Caco-2 (cell line): ENCODE results near the gene GNG7. TPM values are rescaled to one million over a fixed set of nuclear protein-coding genes. Genes with fewer than 3 reads are reported as not detected.

Source experiments
- BruUV-seq: library from RNA; stranded (reverse); fragments of 400-500 nt; replicated peaks from 2 replicates; lab custom pipeline; 2021; lab: Mats Ljungman, UMichigan
- CTCF ChIA-PET: fragments of 300-600 bp; sonication (Branson Sonifier 250); formaldehyde crosslinking; loops from one replicate; lab custom pipeline; 2022; ENCODE audit warnings: antibody characterized with exemption; lab: Charles Lee
- POLR2A ChIA-PET: fragments of 300-600 bp; sonication (Branson Sonifier 250); formaldehyde crosslinking; loops from one replicate; lab custom pipeline; 2022; ENCODE audit warnings: antibody characterized with exemption; lab: Charles Lee
- DNase-seq, 2 experiments: peaks; one replicate each; pipeline versions ENCODE4 v3.0.0 to v3.0.0-alpha.2; 2020 to 2022
- H3K27me3 ChIP-seq: replicated peaks from 2 replicates; pipeline ENCODE4 v1.6.0; 2011; ENCODE audit warnings: low read length; ENCODE audit not compliant: control insufficient read depth, insufficient read depth
- H3K36me3 ChIP-seq: 2 replicates; pipeline ENCODE4 v1.5.1; 2011; ENCODE audit warnings: low read length; ENCODE audit not compliant: control insufficient read depth, insufficient read depth
- H3K4me1 ChIP-seq: fragments of 250-450 bp; sonication (Bioruptor Pico); 2 replicates; pipeline ENCODE4 v1.5.1; 2020; ENCODE audit warnings: mild to moderate bottlenecking
- H3K4me3 ChIP-seq: 2 replicates; pipeline ENCODE4 v1.5.1; 2011; ENCODE audit warnings: low read depth, mild to moderate bottlenecking, control low read depth, low read length
- H3K9me3 ChIP-seq: fragments of 250-450 bp; sonication (Bioruptor Pico); 2 replicates; pipeline ENCODE4 v1.5.1; 2020; ENCODE audit warnings: mild to moderate bottlenecking, moderate library complexity
- H3K27ac Mint-ChIP-seq: one replicate; pipeline ENCODE4 v1.8.0; 2022; ENCODE audit warnings: mixed read lengths; ENCODE audit not compliant: unreplicated experiment
- H3K27me3 Mint-ChIP-seq: one replicate; pipeline ENCODE4 v1.8.0; 2022; ENCODE audit warnings: mixed read lengths; ENCODE audit not compliant: insufficient read depth, unreplicated experiment
- H3K36me3 Mint-ChIP-seq: one replicate; pipeline ENCODE4 v1.8.0; 2022; ENCODE audit warnings: mild to moderate bottlenecking, mixed read lengths; ENCODE audit not compliant: insufficient read depth, unreplicated experiment
- H3K4me1 Mint-ChIP-seq: one replicate; pipeline ENCODE4 v1.8.0; 2022; ENCODE audit warnings: low read depth, mixed read lengths; ENCODE audit not compliant: unreplicated experiment
- H3K4me3 Mint-ChIP-seq: one replicate; pipeline ENCODE4 v1.8.0; 2022; ENCODE audit warnings: mild to moderate bottlenecking, moderate library complexity, mixed read lengths; ENCODE audit not compliant: unreplicated experiment
- H3K9me3 Mint-ChIP-seq: one replicate; pipeline ENCODE4 v1.8.0; 2022; ENCODE audit warnings: mixed read lengths; ENCODE audit not compliant: unreplicated experiment
- intact Hi-C: fragments of 100-400 bp; cut with micrococcal nuclease; formaldehyde crosslinking; loops from one replicate; pipeline ENCODE4 v1.10.0; 2022; ENCODE audit not compliant: unreplicated experiment
- total RNA-seq: library from RNA; stranded (reverse); gene quantifications from 2 replicates; pipeline ENCODE4 v1.2.3, GENCODE V29; 2022
- TF ChIP-seq, protein P1 (sequence below), 2 experiments: fragments of 200-600 bp in 1 of 2; IDR thresholded peaks; 1 replicate in 1 of 2; 2 replicates in 1 of 2; pipeline versions ENCODE4 v1.5.1 to v1.8.0; 2011 to 2022; ENCODE audit warnings: antibody characterized with exemption in 1 of 2, control low read depth in 1 of 2, inconsistent platforms in 1 of 2, low read depth in 1 of 2, low read length in 1 of 2, mild to moderate bottlenecking in 1 of 2, moderate library complexity in 1 of 2; ENCODE audit not compliant: insufficient read depth in 1 of 2, severe bottlenecking in 1 of 2, unreplicated experiment in 1 of 2

Gene GNG7
- total RNA-seq, 1 experiment from 2014 or later, result 0.43 TPM

DNA sequence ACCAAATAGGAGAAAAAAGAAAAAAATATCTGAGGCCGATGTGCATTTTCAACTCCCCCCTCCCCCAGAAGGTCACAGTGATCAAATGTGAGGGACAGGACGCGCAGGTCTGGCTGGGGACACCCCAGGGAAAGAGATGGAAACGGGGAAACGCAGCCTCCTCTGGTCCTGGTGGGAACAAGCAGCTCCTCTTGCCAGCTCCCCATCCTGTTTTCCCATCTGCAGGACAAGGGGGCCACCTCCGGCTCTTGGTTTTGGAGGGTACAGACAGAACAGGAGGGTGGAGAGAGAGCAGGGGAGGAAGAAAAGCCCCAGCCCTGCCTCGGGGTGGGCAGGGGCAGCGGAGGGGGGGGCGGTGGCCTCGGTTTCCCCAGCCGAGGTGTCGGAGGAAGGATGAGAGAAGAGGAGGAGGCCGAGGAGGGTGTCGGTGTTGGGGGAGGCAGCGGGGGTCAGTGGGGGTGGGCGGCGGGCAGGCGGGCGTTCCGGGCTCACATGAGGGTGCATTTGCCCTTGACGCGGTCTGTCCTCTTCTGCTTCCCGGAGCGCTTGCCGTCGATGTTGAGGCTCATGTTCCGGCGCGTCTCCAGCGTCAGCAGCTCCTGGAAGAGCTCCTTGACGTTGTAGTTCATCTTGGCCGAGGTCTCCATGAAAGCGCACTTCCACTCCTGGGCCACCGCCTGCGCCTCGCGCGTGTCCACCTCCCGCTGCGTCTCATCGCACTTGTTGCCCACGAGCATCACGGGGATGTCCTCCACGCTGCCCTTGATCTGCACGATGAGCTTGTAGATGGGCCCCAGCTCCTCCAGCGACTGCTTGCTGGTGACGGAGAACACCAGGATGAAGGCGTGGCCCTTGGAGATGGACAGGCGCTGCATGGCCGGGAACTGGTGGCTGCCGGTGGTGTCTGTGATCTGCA lies 14.5 kb upstream of the GNG7 start:
- no TSS peak for BruUV-seq
- ChIA-PET CTCF (interaction anchor here (0.6 kb wide), 2 partner anchors 343 to 1179 kb away, joined by 5 to 10 read pairs; no protein-coding TSS in a partner anchor), POLR2A (no interaction called here)
- Histone ChIP-seq H3K27me3 (no peaks in the 10 kb centered on the region), H3K9me3 (peaks cover 6% of the 10 kb centered on the region; the same call in 1 of the 2 replicates), H3K4me1 (no peaks in the 10 kb centered on the region), H3K4me3 (no peak overlapping the region), H3K36me3 (no peaks in the 10 kb centered on the region)
- Mint-ChIP-seq H3K36me3 (no peaks in the 10 kb centered on the region), H3K4me3 (no peak overlapping the region), H3K4me1 (no peaks in the 10 kb centered on the region), H3K9me3 (no peaks in the 10 kb centered on the region), H3K27ac (no peak overlapping the region), H3K27me3 (peaks cover 4% of the 10 kb centered on the region)
- TF ChIP-seq, protein P1, sequence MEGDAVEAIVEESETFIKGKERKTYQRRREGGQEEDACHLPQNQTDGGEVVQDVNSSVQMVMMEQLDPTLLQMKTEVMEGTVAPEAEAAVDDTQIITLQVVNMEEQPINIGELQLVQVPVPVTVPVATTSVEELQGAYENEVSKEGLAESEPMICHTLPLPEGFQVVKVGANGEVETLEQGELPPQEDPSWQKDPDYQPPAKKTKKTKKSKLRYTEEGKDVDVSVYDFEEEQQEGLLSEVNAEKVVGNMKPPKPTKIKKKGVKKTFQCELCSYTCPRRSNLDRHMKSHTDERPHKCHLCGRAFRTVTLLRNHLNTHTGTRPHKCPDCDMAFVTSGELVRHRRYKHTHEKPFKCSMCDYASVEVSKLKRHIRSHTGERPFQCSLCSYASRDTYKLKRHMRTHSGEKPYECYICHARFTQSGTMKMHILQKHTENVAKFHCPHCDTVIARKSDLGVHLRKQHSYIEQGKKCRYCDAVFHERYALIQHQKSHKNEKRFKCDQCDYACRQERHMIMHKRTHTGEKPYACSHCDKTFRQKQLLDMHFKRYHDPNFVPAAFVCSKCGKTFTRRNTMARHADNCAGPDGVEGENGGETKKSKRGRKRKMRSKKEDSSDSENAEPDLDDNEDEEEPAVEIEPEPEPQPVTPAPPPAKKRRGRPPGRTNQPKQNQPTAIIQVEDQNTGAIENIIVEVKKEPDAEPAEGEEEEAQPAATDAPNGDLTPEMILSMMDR (IDR thresholded peaks at IDR 0.05; ENCODE audit: insufficient read depth in 1 of 2, low read depth in 1 of 2, low read length in 1 of 2, severe bottlenecking in 1 of 2, unreplicated experiment in 1 of 2), result no peak
- no peak for DNase-seq
- intact Hi-C loops, result no loop called here

DNA sequence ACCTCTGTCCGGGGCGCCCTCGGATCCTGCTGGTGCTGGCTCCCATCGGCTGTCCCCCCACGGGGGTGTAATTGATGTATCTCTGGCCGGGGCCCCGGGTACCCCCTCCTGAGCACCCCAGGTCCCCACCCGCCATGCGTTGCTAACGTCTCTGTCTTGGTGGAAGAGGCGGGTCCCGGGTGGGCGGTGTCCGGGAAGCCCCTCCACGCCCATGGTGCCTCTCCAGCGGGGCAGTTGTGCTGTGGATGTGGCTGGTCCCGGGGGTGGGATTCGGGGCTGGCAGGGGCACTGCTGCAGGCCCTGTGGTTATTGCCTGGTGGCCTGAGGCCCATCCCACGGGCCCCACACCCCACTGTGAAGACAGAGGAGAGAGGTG lies 13.8 kb upstream of the GNG7 start:
- peaks cover 6% of the 10 kb centered on the region; the same call in 1 of the 2 replicates for H3K9me3 ChIP-seq
- Mint-ChIP-seq H3K4me1 (no peaks in the 10 kb centered on the region), H3K27me3 (peaks cover 4% of the 10 kb centered on the region), H3K36me3 (no peaks in the 10 kb centered on the region), H3K4me3 (no peak overlapping the region), H3K9me3 (no peaks in the 10 kb centered on the region), H3K27ac (no peak overlapping the region)
- DNase-seq, result no peak
- POLR2A ChIA-PET, result no interaction called here
- H3K4me3 ChIP-seq, result no peak overlapping the region
- no TSS peak for BruUV-seq
- TF ChIP-seq, protein P1 (IDR thresholded peaks at IDR 0.05; ENCODE audit: insufficient read depth in 1 of 2, low read depth in 1 of 2, low read length in 1 of 2, severe bottlenecking in 1 of 2, unreplicated experiment in 1 of 2), result no peak
- intact Hi-C loops, result no loop called here
- H3K4me1 ChIP-seq, result no peaks in the 10 kb centered on the region
- CTCF ChIA-PET, result no interaction called here
- no peaks in the 10 kb centered on the region for H3K27me3 ChIP-seq
- no peaks in the 10 kb centered on the region for H3K36me3 ChIP-seq

DNA sequence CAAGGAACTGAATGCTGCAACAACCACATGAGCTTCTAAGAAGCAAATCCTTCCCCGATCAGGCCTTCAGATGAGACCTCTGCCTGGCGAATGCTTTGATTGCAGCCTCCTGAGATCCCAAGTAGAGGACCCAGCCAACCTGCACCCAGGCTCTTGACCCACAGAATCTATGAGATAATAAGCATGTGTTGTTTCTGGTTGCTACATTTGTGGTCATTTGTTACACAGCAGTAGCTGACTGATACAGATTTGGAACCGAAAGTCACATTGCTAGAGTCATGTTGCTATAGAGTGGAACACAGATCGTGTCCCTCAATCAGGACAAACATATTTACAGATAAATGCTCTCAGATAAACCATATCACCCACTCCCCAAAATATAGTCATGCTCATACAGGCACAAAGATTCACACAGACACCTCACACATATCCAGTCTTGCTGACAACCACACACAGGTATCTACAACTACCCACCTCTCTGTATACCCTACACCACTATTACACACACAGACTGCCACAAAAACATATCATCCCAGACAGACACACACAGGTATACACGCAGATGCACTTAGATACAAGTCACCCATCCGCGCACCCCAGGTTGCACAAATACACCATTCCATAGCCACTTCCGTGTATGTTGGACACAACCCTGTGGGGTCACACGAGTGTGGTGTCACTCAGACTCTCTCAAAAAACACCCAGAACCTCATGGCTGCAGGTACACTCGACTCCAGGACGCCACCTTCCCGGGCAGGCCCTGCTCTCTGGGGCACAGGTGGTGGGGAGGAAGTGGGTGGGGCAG lies 13.2 kb upstream of the GNG7 start:
- Mint-ChIP-seq H3K27ac (no peak overlapping the region), H3K4me3 (no peak overlapping the region), H3K27me3 (peaks cover 4% of the 10 kb centered on the region), H3K9me3 (no peaks in the 10 kb centered on the region), H3K36me3 (no peaks in the 10 kb centered on the region), H3K4me1 (no peaks in the 10 kb centered on the region)
- ChIA-PET POLR2A (no interaction called here), CTCF (no interaction called here)
- Histone ChIP-seq H3K36me3 (no peaks in the 10 kb centered on the region), H3K27me3 (no peaks in the 10 kb centered on the region), H3K9me3 (peaks cover 6% of the 10 kb centered on the region; the same call in 1 of the 2 replicates), H3K4me1 (no peaks in the 10 kb centered on the region), H3K4me3 (no peak overlapping the region)
- TF ChIP-seq, protein P1 (IDR thresholded peaks at IDR 0.05; ENCODE audit: insufficient read depth in 1 of 2, low read depth in 1 of 2, low read length in 1 of 2, severe bottlenecking in 1 of 2, unreplicated experiment in 1 of 2), result no peak
- intact Hi-C loops, result no loop called here
- no TSS peak for BruUV-seq
- DNase-seq, result no peak
